IMR-90 (cell line): Measurements from ENCODE around the gene FSD1L. TPM values are rescaled to one million over a fixed set of nuclear protein-coding genes. Genes with fewer than 3 reads are reported as not detected.

Experiments
- ATAC-seq: fragments of 200-7000 bp; cut with Tn5 transposase; 2 replicates; pipeline ENCODE4 v1.9.1; 2020; ENCODE audit warnings: low read depth, mild to moderate bottlenecking, moderate library complexity
- BruUV-seq: library from RNA; stranded (reverse); fragments of 400-500 nt; replicated peaks from 2 replicates; lab custom pipeline; 2021; lab: Mats Ljungman, UMichigan
- CTCF ChIA-PET: fragments of 300-600 bp; formaldehyde crosslinking; extraction: SDS; loops from one replicate; lab custom pipeline; 2021; ENCODE audit warnings: antibody characterized with exemption; lab: Yijun Ruan, JAX
- POLR2A ChIA-PET: fragments of 300-600 bp; sonication (Branson Sonifier 250); formaldehyde crosslinking; loops from one replicate; lab custom pipeline; 2022; ENCODE audit warnings: antibody characterized with exemption; ENCODE audit not compliant: unreplicated experiment; lab: Charles Lee
- DNase-seq: peaks from one replicate; pipeline ENCODE4 v3.0.0; 2013
- H2AFZ ChIP-seq: replicated peaks from 2 replicates; pipeline ENCODE3; 2013; ENCODE audit warnings: low read length, mild to moderate bottlenecking; ENCODE audit not compliant: poor library complexity
- H2AK5ac ChIP-seq: 2 replicates; pipeline ENCODE4 v1.6.1; 2013; ENCODE audit warnings: low read depth, low read length, inconsistent platforms
- H2AK9ac ChIP-seq: replicated peaks from 2 replicates; pipeline ENCODE3; 2013; ENCODE audit warnings: mild to moderate bottlenecking, low read depth, low read length, moderate library complexity; ENCODE audit not compliant: poor library complexity
- H2BK120ac ChIP-seq: 2 replicates; pipeline ENCODE4 v1.6.1; 2013; ENCODE audit warnings: low read depth, low read length, inconsistent platforms
- H2BK15ac ChIP-seq: 3 replicates; pipeline ENCODE4 v1.6.1; 2013; ENCODE audit warnings: low read depth, low read length, inconsistent platforms
- H2BK20ac ChIP-seq: 2 replicates; pipeline ENCODE4 v1.6.1; 2013; ENCODE audit warnings: low read depth, mild to moderate bottlenecking, inconsistent platforms, low read length, moderate library complexity
- H2BK5ac ChIP-seq: 2 replicates; pipeline ENCODE4 v1.6.1; 2013; ENCODE audit warnings: mild to moderate bottlenecking, low read depth, low read length, inconsistent platforms; ENCODE audit not compliant: poor library complexity, severe bottlenecking
- H3K14ac ChIP-seq: replicated peaks from 2 replicates; pipeline ENCODE4 v1.6.1; 2013; ENCODE audit warnings: low read depth, low read length, inconsistent platforms
- H3K18ac ChIP-seq: 2 replicates; pipeline ENCODE4 v1.6.1; 2013; ENCODE audit warnings: low read depth, low read length, control low read depth
- H3K23ac ChIP-seq: 2 replicates; pipeline ENCODE4 v1.6.1; 2013; ENCODE audit warnings: low read depth, low read length, inconsistent platforms
- H3K27ac ChIP-seq: 2 replicates; pipeline ENCODE4 v1.5.1; 2013; ENCODE audit warnings: mild to moderate bottlenecking, control low read depth, low read length; ENCODE audit not compliant: insufficient read depth
- H3K27me3 ChIP-seq: 2 replicates; pipeline ENCODE4 v1.6.1; 2013; ENCODE audit warnings: low read length; ENCODE audit not compliant: control insufficient read depth, insufficient read depth
- H3K36me3 ChIP-seq: 2 replicates; pipeline ENCODE4 v1.6.1; 2013; ENCODE audit warnings: low read length, mixed read lengths; ENCODE audit not compliant: control insufficient read depth, insufficient read depth
- H3K4ac ChIP-seq: 2 replicates; pipeline ENCODE4 v1.6.1; 2013; ENCODE audit warnings: low read depth, low read length, inconsistent platforms
- H3K4me1 ChIP-seq: 2 replicates; pipeline ENCODE4 v1.6.1; 2013; ENCODE audit warnings: low read length, mixed read lengths; ENCODE audit not compliant: control insufficient read depth, insufficient read depth
- H3K4me2 ChIP-seq: 2 replicates; pipeline ENCODE4 v1.6.1; 2013; ENCODE audit warnings: low read depth, mild to moderate bottlenecking, control low read depth, low read length, moderate library complexity
- H3K4me3 ChIP-seq: 2 replicates; pipeline ENCODE4 v1.5.1; 2013; ENCODE audit warnings: low read depth, mild to moderate bottlenecking, control low read depth, low read length, moderate library complexity; ENCODE audit not compliant: insufficient read depth
- H3K56ac ChIP-seq: 2 replicates; pipeline ENCODE4 v1.6.1; 2013; ENCODE audit warnings: low read length, inconsistent platforms; ENCODE audit not compliant: insufficient read depth; ENCODE audit errors: extremely low read depth
- H3K79me1 ChIP-seq, 2 experiments: 2 replicates each; pipeline ENCODE4 v1.6.1; 2013; ENCODE audit warnings: low read length in 2 of 2, inconsistent platforms in 1 of 2, low read depth in 1 of 2
- H3K9ac ChIP-seq: 2 replicates; pipeline ENCODE4 v1.6.1; 2013; ENCODE audit warnings: low read depth, low read length, control low read depth
- H3K9me1 ChIP-seq: 2 replicates; pipeline ENCODE4 v1.6.1; 2013; ENCODE audit warnings: low read length, inconsistent platforms; ENCODE audit not compliant: insufficient read depth
- H3K9me3 ChIP-seq: 2 replicates; pipeline ENCODE4 v1.6.1; 2013; ENCODE audit warnings: low read length; ENCODE audit not compliant: control insufficient read depth, insufficient read depth
- H4K20me1 ChIP-seq: 2 replicates; pipeline ENCODE4 v1.6.1; 2013; ENCODE audit warnings: low read length, inconsistent platforms; ENCODE audit not compliant: insufficient read depth
- H4K5ac ChIP-seq: 2 replicates; pipeline ENCODE4 v1.6.1; 2013; ENCODE audit warnings: mild to moderate bottlenecking, low read depth, low read length, control low read depth
- H4K8ac ChIP-seq, 2 experiments: 2 replicates each; pipeline ENCODE4 v1.6.1; 2013; ENCODE audit warnings: low read depth in 2 of 2, low read length in 2 of 2, control low read depth in 1 of 2, inconsistent platforms in 1 of 2
- H4K91ac ChIP-seq: 2 replicates; pipeline ENCODE4 v1.6.1; 2013; ENCODE audit warnings: low read depth, low read length, inconsistent platforms; ENCODE audit not compliant: insufficient read depth
- POLR2A ChIP-seq: IDR thresholded peaks from 2 replicates; pipeline ENCODE4 v1.6.1; 2012; ENCODE audit warnings: mild to moderate bottlenecking, low read depth, low read length
- RAD21 ChIP-seq: IDR thresholded peaks from 2 replicates; pipeline ENCODE4 v1.6.1; 2012; ENCODE audit warnings: low read length, improper control_type of control experiment
- RCOR1 ChIP-seq: IDR thresholded peaks from 2 replicates; pipeline ENCODE4 v1.6.1; 2012; ENCODE audit warnings: mild to moderate bottlenecking, low read length, improper control_type of control experiment; ENCODE audit not compliant: insufficient replicate concordance
- SMC3 ChIP-seq: fragments of 150-350 bp; IDR thresholded peaks from 2 replicates; pipeline ENCODE4 v1.6.1; 2016; ENCODE audit warnings: low read depth, mild to moderate bottlenecking, antibody characterized with exemption, low read length, moderate library complexity
- WGBS, 2 experiments: methylation state at CpG; one replicate each; pipeline versions ENCODE4 v1.1.5 to v1.1.7; 2013; ENCODE audit warnings: missing lambda C conversion rate in 2 of 2; ENCODE audit not compliant: insufficient read length in 1 of 2; ENCODE audit errors: extremely low coverage in 2 of 2; 5-methylcytosine and 5-hydroxymethylcytosine counted together
- dilution Hi-C: fragments of 300-500 bp; cut with HindIII; formaldehyde crosslinking; loops from one replicate; pipeline ENCODE4 v1.14.3; 2018; ENCODE audit warnings: low sequenced_read_pairs; ENCODE audit not compliant: unreplicated experiment
- in situ Hi-C: fragments of 300-500 bp; cut with MboI; formaldehyde crosslinking; loops from 3 replicates; pipeline ENCODE4 v1.14.3; 2019; ENCODE audit warnings: low sequenced_read_pairs, inconsistent platforms, mixed read lengths
- intact Hi-C: fragments of 100-400 bp; cut with micrococcal nuclease; formaldehyde crosslinking; loops from 2 replicates; pipeline ENCODE4 v1.10.0; 2022
- polyA plus RNA-seq, 3 experiments: library from polyadenylated mRNA; depleted of rRNA; stranded (reverse); fragments of >200 nt; gene quantifications; 2 replicates each; pipeline ENCODE4 v1.2.3, GENCODE V29; 2012; ENCODE audit warnings: low replicate concordance in 1 of 3
- total RNA-seq: library from RNA; depleted of rRNA; stranded (reverse); fragments of >200 nt; gene quantifications from 2 replicates; pipeline ENCODE4 v1.2.3, GENCODE V29; 2012

Gene FSD1L
- total and polyA plus RNA-seq, 2 of the 4 experiments (the other 2 are of a cell fraction) = 1.4 to 2.9 TPM

DNA sequence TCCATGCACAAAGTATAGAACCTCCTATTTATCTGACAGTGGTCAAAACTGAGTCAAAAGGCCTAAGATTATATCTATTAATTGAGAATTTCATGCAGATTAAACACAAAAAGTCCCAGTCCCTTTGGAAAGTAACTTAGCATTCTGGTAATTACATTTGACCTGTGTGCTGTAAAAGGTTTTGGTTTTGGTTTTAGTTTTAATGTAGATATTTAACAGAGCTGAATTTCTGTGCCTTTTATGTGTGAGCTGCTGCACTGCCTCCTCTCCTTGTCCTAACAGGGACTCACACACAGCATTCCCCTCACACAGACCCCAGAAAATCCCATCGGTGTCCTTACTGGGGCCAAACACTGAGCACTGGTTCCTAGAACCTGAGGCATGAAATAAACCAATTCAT, 31.0 kb upstream of the FSD1L start:
- CTCF ChIA-PET = interaction anchor here (2.0 kb wide), 1 partner anchor 14 kb away, joined by 4 read pairs; no protein-coding TSS in a partner anchor
- no peak overlapping the region for H3K14ac ChIP-seq
- no peak for DNase-seq
- WGBS, 2 experiments = no CpG with 5 or more reads among the region's 1 CpG
- no peak overlapping the region for H3K56ac ChIP-seq
- no peak overlapping the region for H3K9ac ChIP-seq
- no peak overlapping the region for H4K5ac ChIP-seq
- intact Hi-C loops = loop anchor here (10.0 kb wide), 1 partner anchor 422 kb away; no protein-coding TSS in a partner anchor
- H2BK15ac ChIP-seq = no peak overlapping the region
- no peak for ATAC-seq
- no peaks in the 10 kb centered on the region for H3K27me3 ChIP-seq
- no peaks in the 10 kb centered on the region for H3K9me1 ChIP-seq
- TF ChIP-seq POLR2A = no peak
- TF ChIP-seq SMC3 = no peak
- TF ChIP-seq RAD21 = no peak
- no peak for TF ChIP-seq RCOR1
- H2AK9ac ChIP-seq = no peak overlapping the region
- no peak overlapping the region for H3K4me3 ChIP-seq
- no peak overlapping the region for H4K91ac ChIP-seq
- no peak overlapping the region for H3K18ac ChIP-seq
- H3K4me1 ChIP-seq = peaks cover 6% of the 10 kb centered on the region
- no peaks in the 10 kb centered on the region for H3K9me3 ChIP-seq
- no peak overlapping the region for H3K27ac ChIP-seq
- no peak overlapping the region for H2BK20ac ChIP-seq
- no peak overlapping the region for H2AK5ac ChIP-seq
- H3K4ac ChIP-seq = no peak overlapping the region
- H3K4me2 ChIP-seq = no peak overlapping the region
- no peak overlapping the region for H2BK5ac ChIP-seq
- H2BK120ac ChIP-seq = no peak overlapping the region
- H2AFZ ChIP-seq = no peak overlapping the region
- no peaks in the 10 kb centered on the region for H3K79me1 ChIP-seq
- BruUV-seq = no TSS peak
- H4K8ac ChIP-seq = no peak overlapping the region
- no peaks in the 10 kb centered on the region for H4K20me1 ChIP-seq
- POLR2A ChIA-PET = no interaction called here
- no peak overlapping the region for H3K23ac ChIP-seq
- H3K36me3 ChIP-seq = no peaks in the 10 kb centered on the region
- dilution Hi-C loops = no loop called here
- in situ Hi-C loops = loop anchor here (5.0 to 10.0 kb wide), 4 partner anchors 172 to 632 kb away; partner anchors contain the start of gene SLC44A1
